H1 (cell line): ENCODE measurements around the gene POTED. TPM values are rescaled to one million over a fixed set of nuclear protein-coding genes. Genes with fewer than 3 reads are reported as not detected.
"Not testable (repeated sequence)": the region's sequence is repeated elsewhere in the genome, so short reads cannot be mapped to it uniquely, and the experiment has no call there.

Experiments
- CTCF ChIA-PET: fragments of 300-600 bp; sonication (Branson Sonifier 250); formaldehyde crosslinking; loops from one replicate; lab custom pipeline; 2021; ENCODE audit not compliant: partially characterized antibody; lab: Charles Lee
- POLR2A ChIA-PET: fragments of 300-600 bp; sonication (Branson Sonifier 250); formaldehyde crosslinking; loops from one replicate; lab custom pipeline; 2021; ENCODE audit warnings: inconsistent platforms; ENCODE audit not compliant: partially characterized antibody; lab: Charles Lee
- DNase-seq, 2 experiments: peaks; one replicate each; pipeline versions ENCODE4 v3.0.0 to v3.0.0-alpha.2; 2010 to 2022; ENCODE audit warnings: low spot score in 2 of 2, low read depth in 1 of 2, mixed read lengths in 1 of 2
- FAIRE-seq: peaks from 2 replicates; lab custom pipeline; 2011; peaks lifted over from hg19 to GRCh38; lab: Jason Lieb, UNC
- H2AFZ ChIP-seq: 2 replicates; pipeline ENCODE4 v1.8.1; 2012; ENCODE audit warnings: low read length, inconsistent platforms
- H2AK5ac ChIP-seq: 2 replicates; pipeline ENCODE4 v1.6.1; 2013; ENCODE audit warnings: low read depth, low read length
- H2BK120ac ChIP-seq: replicated peaks from 2 replicates; pipeline ENCODE3; 2013; ENCODE audit warnings: low read depth, low read length, inconsistent platforms
- H2BK12ac ChIP-seq: 2 replicates; pipeline ENCODE4 v1.6.1; 2013; ENCODE audit warnings: low read depth, low read length
- H2BK15ac ChIP-seq: 2 replicates; pipeline ENCODE4 v1.6.1; 2013; ENCODE audit warnings: low read length
- H2BK20ac ChIP-seq: 2 replicates; pipeline ENCODE4 v1.6.1; 2013; ENCODE audit warnings: low read length
- H2BK5ac ChIP-seq: 2 replicates; pipeline ENCODE4 v1.6.1; 2013; ENCODE audit warnings: low read depth, low read length
- H3K14ac ChIP-seq: 2 replicates; pipeline ENCODE4 v1.6.1; 2013; ENCODE audit warnings: inconsistent platforms; ENCODE audit not compliant: insufficient read length
- H3K18ac ChIP-seq: 2 replicates; pipeline ENCODE4 v1.6.1; 2013; ENCODE audit warnings: low read length; ENCODE audit errors: extremely low read depth
- H3K23ac ChIP-seq: 2 replicates; pipeline ENCODE4 v1.6.1; 2013; ENCODE audit warnings: inconsistent platforms; ENCODE audit not compliant: insufficient read length
- H3K23me2 ChIP-seq: 2 replicates; pipeline ENCODE4 v1.6.1; 2013; ENCODE audit warnings: low read depth, low read length
- H3K27ac ChIP-seq: 2 replicates; pipeline ENCODE4 v1.6.1; 2011; ENCODE audit warnings: low read depth, low read length, inconsistent platforms
- H3K27me3 ChIP-seq, 4 experiments: replicated peaks in 1 of 4; 1 replicate in 1 of 4; 2 replicates in 3 of 4; pipeline versions ENCODE4 v1.6.1 to v1.8.1; 2011 to 2013; ENCODE audit warnings: low read length in 3 of 4, mild to moderate bottlenecking in 3 of 4, inconsistent platforms in 2 of 4, mixed read lengths in 2 of 4, moderate library complexity in 1 of 4; ENCODE audit not compliant: control insufficient read depth in 3 of 4, insufficient read depth in 3 of 4; ENCODE audit errors: extremely low read depth in 1 of 4
- H3K36me3 ChIP-seq, 4 experiments: 2 replicates each; pipeline versions ENCODE4 v1.6.1 to v1.8.1; 2011 to 2013; ENCODE audit warnings: mild to moderate bottlenecking in 4 of 4, low read length in 3 of 4, moderate library complexity in 2 of 4, control low read depth in 1 of 4, inconsistent platforms in 1 of 4; ENCODE audit not compliant: insufficient read depth in 4 of 4, control insufficient read depth in 2 of 4
- H3K4ac ChIP-seq: replicated peaks from 2 replicates; pipeline ENCODE3; 2013; ENCODE audit warnings: low read length, low read depth, mixed read lengths, inconsistent platforms; ENCODE audit not compliant: insufficient read length
- H3K4me1 ChIP-seq, 4 experiments: replicated peaks in 1 of 4; 1 replicate in 1 of 4; 2 replicates in 3 of 4; pipeline versions ENCODE4 v1.6.1 to v1.8.1; 2011 to 2013; ENCODE audit warnings: low read length in 3 of 4, inconsistent platforms in 2 of 4, mixed read lengths in 1 of 4; ENCODE audit not compliant: insufficient read depth in 4 of 4, control insufficient read depth in 3 of 4
- H3K4me2 ChIP-seq, 2 experiments: 2 replicates each; pipeline versions ENCODE4 v1.6.1 to v1.8.1; 2011 to 2013; ENCODE audit warnings: low read depth in 2 of 2, low read length in 2 of 2, control low read depth in 1 of 2, inconsistent platforms in 1 of 2, mild to moderate bottlenecking in 1 of 2; ENCODE audit not compliant: insufficient read depth in 1 of 2
- H3K4me3 ChIP-seq, 4 experiments: fragments of 200-600, 300-600 bp in 1 of 4; sonication (generic), shearing (Covaris generic), sonication (Bioruptor Twin) in 1 of 4; 2 replicates each; pipeline versions ENCODE4 v1.5.1 to v1.8.1; 2011 to 2016; ENCODE audit warnings: low read length in 4 of 4, low read depth in 3 of 4, control low read depth in 2 of 4, inconsistent platforms in 2 of 4, mild to moderate bottlenecking in 2 of 4, mixed read lengths in 1 of 4, moderate library complexity in 1 of 4; ENCODE audit not compliant: insufficient read depth in 2 of 4; ENCODE audit errors: extremely low read depth in 1 of 4
- H3K56ac ChIP-seq: replicated peaks from 2 replicates; pipeline ENCODE3; 2013; ENCODE audit warnings: low read depth, mild to moderate bottlenecking, mixed read lengths, low read length, inconsistent platforms; ENCODE audit not compliant: insufficient read length
- H3K79me1 ChIP-seq: 2 replicates; pipeline ENCODE4 v1.6.1; 2013; ENCODE audit warnings: low read depth, low read length, control low read depth
- H3K79me2 ChIP-seq, 2 experiments: 2 replicates each; pipeline versions ENCODE4 v1.6.1 to v1.8.1; 2012 to 2013; ENCODE audit warnings: low read length in 2 of 2, mild to moderate bottlenecking in 2 of 2, inconsistent platforms in 1 of 2; ENCODE audit not compliant: insufficient read depth in 2 of 2, control insufficient read depth in 1 of 2
- H3K9ac ChIP-seq, 4 experiments: replicated peaks in 1 of 4; 1 replicate in 1 of 4; 2 replicates in 3 of 4; pipeline versions ENCODE4 v1.6.1 to v1.8.1; 2011 to 2013; ENCODE audit warnings: low read depth in 3 of 4, low read length in 3 of 4, control low read depth in 2 of 4, mild to moderate bottlenecking in 2 of 4, moderate library complexity in 2 of 4, inconsistent platforms in 1 of 4; ENCODE audit errors: extremely low read depth in 1 of 4
- H3K9me3 ChIP-seq, 2 experiments: 2 replicates each; pipeline versions ENCODE4 v1.6.1 to v1.8.1; 2012 to 2013; ENCODE audit warnings: mild to moderate bottlenecking in 2 of 2, moderate library complexity in 2 of 2, control low read depth in 1 of 2, inconsistent platforms in 1 of 2, low read depth in 1 of 2, low read length in 1 of 2, mixed read lengths in 1 of 2; ENCODE audit not compliant: insufficient read depth in 2 of 2
- H4K20me1 ChIP-seq, 2 experiments: replicated peaks in 1 of 2; 2 replicates each; pipeline versions ENCODE3 to v1.8.1; 2011 to 2013; ENCODE audit warnings: inconsistent platforms in 2 of 2, low read length in 2 of 2, mild to moderate bottlenecking in 1 of 2; ENCODE audit not compliant: insufficient read depth in 2 of 2, control insufficient read depth in 1 of 2
- H4K5ac ChIP-seq: 2 replicates; pipeline ENCODE4 v1.6.1; 2013; ENCODE audit warnings: low read length, low read depth, mixed read lengths, inconsistent platforms; ENCODE audit not compliant: insufficient read length
- H4K8ac ChIP-seq: 2 replicates; pipeline ENCODE4 v1.8.0; 2013; ENCODE audit warnings: mild to moderate bottlenecking, moderate library complexity, low read length, inconsistent platforms; ENCODE audit not compliant: insufficient read depth; ENCODE audit errors: extremely low read depth
- H4K91ac ChIP-seq: replicated peaks from 2 replicates; pipeline ENCODE3; 2013; ENCODE audit warnings: low read length, mixed read lengths, inconsistent platforms; ENCODE audit not compliant: insufficient read length
- WGBS, 2 experiments: shearing (Covaris generic) in 1 of 2; methylation state at CpG; one replicate each; pipeline versions ENCODE4 v1.1.6 to v1.1.7; 2013 to 2015; ENCODE audit warnings: low lambda C conversion rate in 2 of 2, mixed read lengths in 2 of 2, inconsistent platforms in 1 of 2, low coverage in 1 of 2, missing lambda C conversion rate in 1 of 2; ENCODE audit not compliant: insufficient replicate concordance in 2 of 2, insufficient coverage in 1 of 2, insufficient read length in 1 of 2; ENCODE audit errors: extremely low coverage in 1 of 2, missing lambda C conversion rate in 1 of 2; 5-methylcytosine and 5-hydroxymethylcytosine counted together
- long read RNA-seq, 2 experiments: library from RNA in 1 of 2; library from capped mRNA in 1 of 2; stranded (forward); transcript quantifications; one replicate each; pipeline ENCODE4 v2.0.0, GENCODE V29; 2021; ENCODE audit warnings: inconsistent platforms in 1 of 2
- polyA minus RNA-seq, 3 experiments: library from RNA; depleted of rRNA, polyadenylated mRNA; stranded (reverse); fragments of >200 nt; gene quantifications; 1 replicate in 2 of 3; 2 replicates in 1 of 3; pipeline ENCODE4 v1.2.3, GENCODE V29; 2011
- polyA plus RNA-seq, 7 experiments: library from polyadenylated mRNA; depleted of rRNA in 3 of 7; stranded (reverse) in 5 of 7; unstranded in 2 of 7; fragments of >200 nt in 5 of 7; fragments of 200-250 nt in 2 of 7; gene quantifications; 1 replicate in 5 of 7; 2 replicates in 1 of 7; 4 replicates in 1 of 7; pipeline versions ENCODE4 v1.2.1 to v1.2.3, GENCODE V29; 2011 to 2013; ENCODE audit warnings: missing spikeins in 2 of 7, mixed read lengths in 2 of 7
- total RNA-seq: library from RNA; stranded (reverse); fragmentation: NEBNext Ultra II Directional; extraction: Animal tissue kit (Norgen Biotek cat#: 25700); gene quantifications from 2 replicates; pipeline ENCODE4 v1.2.1, GENCODE V29; 2021

The POTED gene
- total RNA-seq (not detected in 2 replicates), polyA plus RNA-seq (2011; rRNA removed) (not detected in 2 replicates), polyA minus RNA-seq (2011; rRNA and poly(A)+ RNA removed) (not detected in 2 replicates)
- not detected for polyA plus RNA-seq (2011; cell fraction: cytosol; rRNA removed)
- polyA plus RNA-seq (2011; cell fraction: nucleus; rRNA removed), result not detected
- not detected in 4 replicates for polyA plus RNA-seq (2012, experiment 1 of 2)
- not detected for polyA plus RNA-seq (2012, experiment 2 of 2)
- not detected for polyA plus RNA-seq (2013, experiment 1 of 2)
- polyA plus RNA-seq (2013, experiment 2 of 2), result not detected
- not detected for polyA minus RNA-seq (2011; cell fraction: cytosol; rRNA and poly(A)+ RNA removed)
- not detected for polyA minus RNA-seq (2011; cell fraction: nucleus; rRNA and poly(A)+ RNA removed)
- long read RNA-seq, experiment 1, result 0 reads
- long read RNA-seq, experiment 2, result 0 reads

- H3K9ac ChIP-seq, H2BK120ac ChIP-seq, H3K79me2 ChIP-seq, H3K27ac ChIP-seq, H3K4me1 ChIP-seq, POLR2A ChIA-PET, FAIRE-seq, H4K91ac ChIP-seq, H3K4me2 ChIP-seq, CTCF ChIA-PET, H2BK20ac ChIP-seq, H3K27me3 ChIP-seq, H2AFZ ChIP-seq, H2BK5ac ChIP-seq, H3K4ac ChIP-seq, H3K9me3 ChIP-seq, H4K5ac ChIP-seq, H3K56ac ChIP-seq, H3K36me3 ChIP-seq, H3K23me2 ChIP-seq, H4K20me1 ChIP-seq, H2BK15ac ChIP-seq, H3K79me1 ChIP-seq, H2AK5ac ChIP-seq, H3K14ac ChIP-seq, DNase-seq, H3K23ac ChIP-seq, H2BK12ac ChIP-seq, H3K18ac ChIP-seq, H3K4me3 ChIP-seq, H4K8ac ChIP-seq: not testable (repeated sequence)
- 97% methylated on average over 33 of the region's 42 CpGs; no CpG with 5 or more reads in 1 of the 2 experiments for WGBS, 2 experiments
Observed at GRCh38 chr21:13609477-13609876, at the start of gene POTED. Gene POTED (plus strand): TSS chr21:13609777. CDS start chr21:13610229, 452 bp downstream.
